Erythroblast (primary cell): ENCODE data around the gene SELENON.

Source experiments
- GATA1 ChIP-seq: IDR thresholded peaks from 2 replicates; pipeline ENCODE4 v1.6.1; 2011; ENCODE audit warnings: low read depth, mild to moderate bottlenecking, control low read depth, low read length, moderate library complexity
- POLR2A ChIP-seq: IDR thresholded peaks from 2 replicates; pipeline ENCODE4 v1.6.1; 2011; ENCODE audit warnings: mild to moderate bottlenecking, low read length

- TF ChIP-seq POLR2A (no peak), GATA1 (no peak)
Measured at GRCh38 chr1:25802915-25803314, 2.9 kb downstream of the SELENON start.
